ENCODE measurements around the gene CEP164. TPM values are rescaled to one million over a fixed set of nuclear protein-coding genes. Genes with fewer than 3 reads are reported as not detected.

The CEP164 gene
- total RNA-seq, 1 donor from 2014 or later = 36.1 TPM

GRCh38 chr11:117279711-117280376 lies 47.8 kb upstream of the CEP164 start:
- H3K36me3 Mint-ChIP-seq (ENCODE audit: low read depth, unreplicated experiment) = peaks cover 7% of the 10 kb centered on the region
- H3K4me1 ChIP-seq (ENCODE audit: insufficient read depth, low read length) = peaks cover 18% of the 10 kb centered on the region
- DNase-seq (ENCODE audit: low read depth) (peak; percentile 22), FAIRE-seq (no peak)
- H4K20me1 ChIP-seq (ENCODE audit: insufficient read depth, low read length) = peaks cover 3% of the 10 kb centered on the region
- no peaks in the 10 kb centered on the region for H3K27me3 Mint-ChIP-seq (ENCODE audit: low read depth, unreplicated experiment)
- no peak overlapping the region for H3K9ac ChIP-seq (ENCODE audit: low read length)
- H3K27ac Mint-ChIP-seq (ENCODE audit: unreplicated experiment) = no peak overlapping the region
- H3K27ac ChIP-seq (ENCODE audit: low read depth, low read length) = no peak overlapping the region
- H3K4me1 Mint-ChIP-seq (ENCODE audit: low read depth, unreplicated experiment) = peaks cover 31% of the 10 kb centered on the region
- no peak for TF ChIP-seq EZH2 (IDR thresholded peaks at IDR 0.05; ENCODE audit: insufficient read depth, low read length)
- no peak for TF ChIP-seq CTCF (IDR thresholded peaks at IDR 0.05; ENCODE audit: insufficient read depth, low read depth, low read length)
- H2AFZ ChIP-seq (ENCODE audit: low read depth, low read length) = no peak overlapping the region
- H3K4me3 Mint-ChIP-seq (ENCODE audit: unreplicated experiment) = no peak overlapping the region
- H3K36me3 ChIP-seq (ENCODE audit: insufficient read depth, low read length) = peaks cover 4% of the 10 kb centered on the region
- no peak overlapping the region for H3K4me3 ChIP-seq (ENCODE audit: insufficient read depth, low read depth, low read length)
- H3K9me3 ChIP-seq (ENCODE audit: insufficient read depth, low read depth, low read length) = no peaks in the 10 kb centered on the region
- H3K27me3 ChIP-seq (ENCODE audit: insufficient read depth, low read length) = no peaks in the 10 kb centered on the region
- no peaks in the 10 kb centered on the region for H3K79me2 ChIP-seq (ENCODE audit: insufficient read depth, low read length)
- no peak overlapping the region for H3K4me2 ChIP-seq (ENCODE audit: low read length)
- H3K9me3 Mint-ChIP-seq (ENCODE audit: unreplicated experiment) = no peaks in the 10 kb centered on the region

DNA sequence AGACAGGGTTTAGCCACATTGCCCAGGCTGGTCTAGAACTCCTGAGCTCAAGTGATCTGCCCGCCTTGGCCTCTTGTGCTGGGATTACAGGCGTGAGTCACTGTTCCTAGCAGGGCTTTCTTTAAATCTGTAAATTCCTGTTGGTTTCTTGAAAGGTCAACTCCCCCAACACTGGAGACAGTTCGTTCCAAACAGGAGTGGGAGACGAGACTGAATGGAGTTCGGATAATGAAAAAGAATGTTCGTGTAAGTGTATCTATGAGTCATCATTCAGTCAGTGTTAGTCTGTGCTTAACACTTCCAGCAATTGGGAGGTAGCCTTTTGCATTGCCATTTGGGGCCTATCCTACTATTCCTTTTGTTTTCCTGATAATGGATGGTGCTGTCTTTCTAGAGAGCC lies 46.5 kb upstream of the CEP164 start:
- no peaks in the 10 kb centered on the region for H3K27me3 Mint-ChIP-seq (ENCODE audit: low read depth, unreplicated experiment)
- FAIRE-seq = peak; percentile 99
- H3K9ac ChIP-seq (ENCODE audit: low read length) = peak overlapping the region; percentile 47

More for the DNA sequence above, 46.5 kb upstream of the CEP164 start:
- Histone ChIP-seq H3K4me2 (ENCODE audit: low read length) (peak overlapping the region; percentile 61), H3K27me3 (ENCODE audit: insufficient read depth, low read length) (no peaks in the 10 kb centered on the region), H3K4me3 (ENCODE audit: insufficient read depth, low read depth, low read length) (no peak overlapping the region), H3K4me1 (ENCODE audit: insufficient read depth, low read length) (peaks cover 18% of the 10 kb centered on the region), H4K20me1 (ENCODE audit: insufficient read depth, low read length) (peaks cover 3% of the 10 kb centered on the region), H3K79me2 (ENCODE audit: insufficient read depth, low read length) (no peaks in the 10 kb centered on the region), H2AFZ (ENCODE audit: low read depth, low read length) (no peak overlapping the region), H3K27ac (ENCODE audit: low read depth, low read length) (peak overlapping the region; percentile 84), H3K9me3 (ENCODE audit: insufficient read depth, low read depth, low read length) (no peaks in the 10 kb centered on the region), H3K36me3 (ENCODE audit: insufficient read depth, low read length) (peaks cover 12% of the 10 kb centered on the region)
- no peaks in the 10 kb centered on the region for H3K9me3 Mint-ChIP-seq (ENCODE audit: unreplicated experiment)
- peak overlapping the region; percentile 4 for H3K4me3 Mint-ChIP-seq (ENCODE audit: unreplicated experiment)
- peak; percentile 99 for DNase-seq (ENCODE audit: low read depth)
- TF ChIP-seq CTCF (IDR thresholded peaks at IDR 0.05; ENCODE audit: insufficient read depth, low read depth, low read length) (no peak), EZH2 (IDR thresholded peaks at IDR 0.05; ENCODE audit: insufficient read depth, low read length) (no peak)
- peaks cover 27% of the 10 kb centered on the region for H3K4me1 Mint-ChIP-seq (ENCODE audit: low read depth, unreplicated experiment)
- H3K27ac Mint-ChIP-seq (ENCODE audit: unreplicated experiment) = peak overlapping the region; percentile 60
- peaks cover 13% of the 10 kb centered on the region for H3K36me3 Mint-ChIP-seq (ENCODE audit: low read depth, unreplicated experiment)

All from astrocyte (in vitro differentiated cells and primary cell).